ENCODE results near the gene YIF1A.

GRCh38 chr11:66335531-66336233 is 46.7 kb upstream of the YIF1A start:
- no peak for TF ChIP-seq EZH2 (IDR thresholded peaks at IDR 0.05; ENCODE audit: low read depth)
- TF ChIP-seq CTCF (conservative IDR thresholded peaks at IDR 0.05): no peak
